HG03558 (cell line): ENCODE results near the gene MKNK1.

ENCODE experiments used
- ATAC-seq: cut with Tn5 transposase; IDR thresholded peaks from one replicate; pipeline ENCODE4 v1.9.1; 2021; ENCODE audit warnings: moderate number of reproducible peaks; ENCODE audit not compliant: unreplicated experiment; ENCODE audit errors: extremely low read depth

Gene MKNK1

GRCh38 chr1:46569116-46569515, 35.0 kb downstream of the MKNK1 start:
- no peak for ATAC-seq

GRCh38 chr1:46568461-46568891, 35.6 kb downstream of the MKNK1 start:
- ATAC-seq = no peak

- no peak for ATAC-seq
Measured at GRCh38 chr1:46563341-46563740, 40.7 kb downstream of the MKNK1 start.

GRCh38 chr1:46562498-46562897, 41.6 kb downstream of the MKNK1 start:
- no peak for ATAC-seq

- no peak for ATAC-seq
Measured at GRCh38 chr1:46558966-46559365, 45.1 kb downstream of the MKNK1 start.

- no peak for ATAC-seq
Measured at GRCh38 chr1:46558141-46558963, 45.7 kb downstream of the MKNK1 start.

GRCh38 chr1:46557403-46557802, 46.7 kb downstream of the MKNK1 start:
- ATAC-seq = no peak

- no peak for ATAC-seq
Measured at GRCh38 chr1:46556822-46557221, 47.2 kb downstream of the MKNK1 start.

GRCh38 chr1:46555826-46556619, 48.0 kb downstream of the MKNK1 start:
- ATAC-seq = no peak

- no peak for ATAC-seq
Measured at GRCh38 chr1:46554597-46555381, 49.3 kb downstream of the MKNK1 start.

GRCh38 chr1:46554236-46554596, 49.9 kb downstream of the MKNK1 start:
- ATAC-seq = no peak

- no peak for ATAC-seq
Measured at GRCh38 chr1:46553506-46553905, 50.6 kb downstream of the MKNK1 start.

GRCh38 chr1:46552357-46553237, 51.5 kb downstream of the MKNK1 start:
- no peak for ATAC-seq

- no peak for ATAC-seq
Measured at GRCh38 chr1:46551597-46552095, 52.4 kb downstream of the MKNK1 start, which contains the start of gene KNCN. Gene KNCN, minus strand, starts transcription at chr1:46551647. Its CDS starts 432 bp downstream, at chr1:46551215.

- ATAC-seq = no peak
Measured at GRCh38 chr1:46550751-46551231, 53.3 kb downstream of the MKNK1 start.

GRCh38 chr1:46549697-46550681, 54.1 kb downstream of the MKNK1 start:
- no peak for ATAC-seq

GRCh38 chr1:46547481-46548383, 56.3 kb downstream of the MKNK1 start:
- no peak for ATAC-seq
